ENCODE data around the gene PLEKHM1. TPM values are rescaled to one million over a fixed set of nuclear protein-coding genes. Genes with fewer than 3 reads are reported as not detected.

The PLEKHM1 gene
- polyA plus RNA-seq, 3 donors from 2014 or later, result 7.9 to 34.3 (median 13.6) TPM

GRCh38 chr17:45388604-45389325 is 101.8 kb downstream of the PLEKHM1 start:
- H3K27ac Mint-ChIP-seq, result peak overlapping the region in 1 of 6 donors; percentile 42
- no peak for DNase-seq
- peaks cover 7 to 8% of the 10 kb centered on the region in 2 donors for H3K4me1 Mint-ChIP-seq
- H3K36me3 Mint-ChIP-seq, result no peaks in the 10 kb centered on the region
- H3K4me3 Mint-ChIP-seq, result no peak overlapping the region
- no peaks in the 10 kb centered on the region for H3K9me3 Mint-ChIP-seq
- peaks cover 3 to 7% (median 5%) of the 10 kb centered on the region in 3 donors for H3K27me3 Mint-ChIP-seq (ENCODE audit: low read depth in 3 of 3)

GRCh38 chr17:45387739-45388138 is 102.8 kb downstream of the PLEKHM1 start:
- H3K36me3 Mint-ChIP-seq, result no peaks in the 10 kb centered on the region
- peaks cover under 1% of the 10 kb centered on the region in 2 donors for H3K4me1 Mint-ChIP-seq
- no peak overlapping the region for H3K27ac Mint-ChIP-seq
- no peak overlapping the region for H3K4me3 Mint-ChIP-seq
- peaks cover 2 to 7% (median 3%) of the 10 kb centered on the region in 3 donors for H3K27me3 Mint-ChIP-seq (ENCODE audit: low read depth in 3 of 3)
- DNase-seq, result no peak
- H3K9me3 Mint-ChIP-seq, result no peaks in the 10 kb centered on the region

GRCh38 chr17:45386178-45386577 is 104.3 kb downstream of the PLEKHM1 start:
- no peaks in the 10 kb centered on the region for H3K36me3 Mint-ChIP-seq
- H3K4me1 Mint-ChIP-seq, result no peaks in the 10 kb centered on the region
- no peaks in the 10 kb centered on the region for H3K9me3 Mint-ChIP-seq
- H3K27ac Mint-ChIP-seq, result no peak overlapping the region
- H3K27me3 Mint-ChIP-seq (ENCODE audit: low read depth in 3 of 3), result peaks cover 1 to 7% (median 3%) of the 10 kb centered on the region in 3 donors
- DNase-seq, result no peak
- no peak overlapping the region for H3K4me3 Mint-ChIP-seq

Other genes with a start within 250 kb of the PLEKHM1 start
- under 1 TPM in 1 of 3 donors, not detected in 2; 0.16 TPM for gene SPATA32, start 228.6 kb downstream of the PLEKHM1 start, polyA plus RNA-seq
- gene MAP3K14, start 173.7 kb downstream of the PLEKHM1 start, polyA plus RNA-seq, result 1 to 10 TPM; 1.0 to 3.4 (median 3.0) TPM
- 10 to 100 TPM; 23.5 to 64.9 (median 27.8) TPM for gene ARHGAP27, start 57.9 kb downstream of the PLEKHM1 start, polyA plus RNA-seq